ENCODE measurements around the gene RPP25.

DNA sequence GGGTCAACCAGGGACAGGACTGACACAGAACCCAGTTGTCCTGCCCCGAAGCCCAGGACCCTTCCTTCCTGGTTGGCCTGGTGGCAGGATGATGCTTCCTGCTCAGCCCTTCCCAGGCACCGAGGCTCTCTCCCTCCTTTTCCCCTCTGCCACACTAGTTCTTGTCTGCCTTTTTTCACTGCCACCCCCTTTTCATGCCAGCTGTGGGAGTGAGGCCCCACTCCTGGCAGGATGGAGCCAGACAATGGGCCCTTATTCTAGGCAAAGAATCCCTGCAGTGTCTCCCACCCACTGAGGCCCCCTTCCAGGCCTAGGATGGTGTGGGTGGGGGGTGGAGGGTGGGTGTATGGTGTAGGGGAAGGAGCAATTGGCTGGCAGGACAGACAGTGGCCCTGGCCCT lies 37.7 kb upstream of the RPP25 start:
- TF ChIP-seq, protein P1, sequence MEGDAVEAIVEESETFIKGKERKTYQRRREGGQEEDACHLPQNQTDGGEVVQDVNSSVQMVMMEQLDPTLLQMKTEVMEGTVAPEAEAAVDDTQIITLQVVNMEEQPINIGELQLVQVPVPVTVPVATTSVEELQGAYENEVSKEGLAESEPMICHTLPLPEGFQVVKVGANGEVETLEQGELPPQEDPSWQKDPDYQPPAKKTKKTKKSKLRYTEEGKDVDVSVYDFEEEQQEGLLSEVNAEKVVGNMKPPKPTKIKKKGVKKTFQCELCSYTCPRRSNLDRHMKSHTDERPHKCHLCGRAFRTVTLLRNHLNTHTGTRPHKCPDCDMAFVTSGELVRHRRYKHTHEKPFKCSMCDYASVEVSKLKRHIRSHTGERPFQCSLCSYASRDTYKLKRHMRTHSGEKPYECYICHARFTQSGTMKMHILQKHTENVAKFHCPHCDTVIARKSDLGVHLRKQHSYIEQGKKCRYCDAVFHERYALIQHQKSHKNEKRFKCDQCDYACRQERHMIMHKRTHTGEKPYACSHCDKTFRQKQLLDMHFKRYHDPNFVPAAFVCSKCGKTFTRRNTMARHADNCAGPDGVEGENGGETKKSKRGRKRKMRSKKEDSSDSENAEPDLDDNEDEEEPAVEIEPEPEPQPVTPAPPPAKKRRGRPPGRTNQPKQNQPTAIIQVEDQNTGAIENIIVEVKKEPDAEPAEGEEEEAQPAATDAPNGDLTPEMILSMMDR (IDR thresholded peaks at IDR 0.05; ENCODE audit: insufficient read depth, low read length, poor library complexity, severe bottlenecking), result no peak
- TF ChIP-seq EZH2phosphoT487 (conservative IDR thresholded peaks at IDR 0.05; ENCODE audit: low read length), result no peak
